ENCODE data around the gene BICDL2. TPM values are rescaled to one million over a fixed set of nuclear protein-coding genes. Genes with fewer than 3 reads are reported as not detected.
"Not testable (repeated sequence)": the region's sequence is repeated elsewhere in the genome, so short reads cannot be mapped to it uniquely, and the experiment has no call there.

BICDL2 gene
- total and polyA plus RNA-seq, 9 of the 15 experiments (the other 6 are each of a cell fraction or from before 2014, with no cell fraction given): 0.09 to 0.28 (median 0.09) TPM; not detected in 6

DNA sequence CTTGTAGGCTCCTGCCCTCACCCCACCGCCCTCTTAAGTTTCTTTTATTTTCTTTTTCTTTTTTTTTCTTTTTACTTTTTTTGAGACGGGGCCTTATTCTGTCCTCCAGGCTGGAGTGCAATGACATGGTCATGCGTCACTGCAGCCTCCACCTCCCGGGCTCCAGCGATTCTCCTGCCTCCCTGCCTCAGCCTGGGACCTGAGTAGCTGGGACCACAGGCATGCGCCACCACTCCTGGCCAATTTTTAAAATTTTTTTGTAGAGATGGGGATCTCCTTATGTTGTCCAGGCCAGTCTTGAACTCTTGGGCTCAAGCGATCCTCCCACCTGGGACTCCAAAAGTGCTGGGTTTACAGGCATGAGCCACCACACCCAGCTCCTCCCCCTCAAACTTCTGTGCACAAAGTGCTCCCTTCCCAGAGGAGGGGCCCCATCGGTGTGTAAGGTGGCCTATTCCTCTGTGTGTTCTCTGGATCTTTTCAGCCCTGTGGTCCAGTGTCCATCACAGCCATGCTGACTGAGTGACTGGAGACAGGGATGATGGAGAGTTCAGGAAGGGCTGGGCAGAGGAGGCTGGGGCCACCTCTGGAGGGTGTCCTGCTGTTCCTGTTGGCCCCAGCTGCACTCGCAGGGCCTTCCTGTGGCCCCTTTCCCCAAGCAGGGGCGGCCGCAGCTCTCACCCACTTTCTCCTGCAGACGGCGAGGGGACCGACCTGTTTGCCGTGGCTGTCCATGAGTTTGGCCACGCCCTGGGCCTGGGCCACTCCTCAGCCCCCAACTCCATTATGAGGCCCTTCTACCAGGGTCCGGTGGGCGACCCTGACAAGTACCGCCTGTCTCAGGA is 19.8 kb upstream of the BICDL2 start:
- no TSS peak for BruUV-seq (replicated peaks)
- CTCF ChIA-PET (ENCODE audit: low intra/inter-chr PET ratio): no interaction called here
- Histone ChIP-seq H3K79me2 (ENCODE audit: control insufficient read depth, insufficient read depth, low read length) (peaks cover 2% of the 10 kb centered on the region; the same call in 2 of the 3 replicates), H3K4me3 (no peak overlapping the region), H3K9me3 (replicated peaks; ENCODE audit: control insufficient read depth, insufficient read depth, low read depth, low read length) (no peaks in the 10 kb centered on the region), H3K36me3 (ENCODE audit: control insufficient read depth, insufficient read depth, low read length) (no peaks in the 10 kb centered on the region), H4K20me1 (replicated peaks; ENCODE audit: control insufficient read depth, insufficient read depth, low read length) (0 out of 2 replicates have a peak, but pooled peaks cover 3% of the 10 kb centered on the region), H3K9ac (ENCODE audit: insufficient read depth in 1 of 2, low read depth in 2 of 2, low read length in 2 of 2) (no peak overlapping the region), H2AFZ (ENCODE audit: low read depth, low read length) (no peak overlapping the region), H3K27me3 (ENCODE audit: control insufficient read depth in 2 of 2, insufficient read depth in 2 of 2, low read length in 2 of 2) (peaks cover 0 to 1% of the 10 kb centered on the region in 2 experiments; a peak in 1 of 5 replicates), H3K4me2 (ENCODE audit: insufficient read depth, low read length) (no peak overlapping the region), H3K27ac (ENCODE audit: extremely low read depth, low read depth, low read length) (no peak overlapping the region), H3K9me1 (ENCODE audit: control insufficient read depth, insufficient read depth, low read length) (peaks cover 4% of the 10 kb centered on the region), H3K4me1 (replicated peaks in 1 of 2; ENCODE audit: control insufficient read depth in 2 of 2, insufficient read depth in 2 of 2, low read length in 2 of 2) (peaks cover 8 to 38% of the 10 kb centered on the region in 2 experiments)
- DNase-seq (ENCODE audit: extremely low read depth in 1 of 4, low spot score in 3 of 4): peak in 1 of 4 experiments; percentile 37
- ATAC-seq: no peak
- FAIRE-seq: no peak
- 54% methylated on average over 18 of the region's 19 CpGs for WGBS (ENCODE audit: insufficient coverage, low coverage, missing lambda C conversion rate)
- intact Hi-C loops (cut with micrococcal nuclease) (loop anchor here (5.0 to 10.0 kb wide), 2 partner anchors 46 to 118 kb away; no protein-coding TSS in a partner anchor), in situ Hi-C loops (cut with MboI) (no loop called here)
- POLR2A ChIA-PET: interaction anchor here (0.8 to 1.0 kb wide), 3 partner anchors 8 to 181 kb away, joined by 3 to 5 read pairs (median 4); no protein-coding TSS in a partner anchor
- TF ChIP-seq POLR2G (IDR thresholded peaks at IDR 0.05; ENCODE audit: low read depth, low read length) (peak; percentile 27; the same call in 1 of the 2 replicates), FOXA1 (IDR thresholded peaks at IDR 0.05; ENCODE audit: borderline replicate concordance) (no peak), CSDE1 (IDR thresholded peaks at IDR 0.05) (no peak), ZNF263 (CRISPR knock-in tag; IDR thresholded peaks at IDR 0.05; ENCODE audit: borderline replicate concordance) (peak; percentile 55; the same call in 1 of the 2 replicates), CTBP1 (IDR thresholded peaks at IDR 0.05; ENCODE audit: borderline replicate concordance) (peak; percentile 21; the same call in 1 of the 2 replicates)
- TF ChIP-seq, protein P1, sequence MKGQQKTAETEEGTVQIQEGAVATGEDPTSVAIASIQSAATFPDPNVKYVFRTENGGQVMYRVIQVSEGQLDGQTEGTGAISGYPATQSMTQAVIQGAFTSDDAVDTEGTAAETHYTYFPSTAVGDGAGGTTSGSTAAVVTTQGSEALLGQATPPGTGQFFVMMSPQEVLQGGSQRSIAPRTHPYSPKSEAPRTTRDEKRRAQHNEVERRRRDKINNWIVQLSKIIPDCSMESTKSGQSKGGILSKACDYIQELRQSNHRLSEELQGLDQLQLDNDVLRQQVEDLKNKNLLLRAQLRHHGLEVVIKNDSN (CRISPR knock-in tag; IDR thresholded peaks at IDR 0.05): 0 out of 2 replicates have a peak, but pooled peaks have one; percentile 19
- TF ChIP-seq, protein P2, sequence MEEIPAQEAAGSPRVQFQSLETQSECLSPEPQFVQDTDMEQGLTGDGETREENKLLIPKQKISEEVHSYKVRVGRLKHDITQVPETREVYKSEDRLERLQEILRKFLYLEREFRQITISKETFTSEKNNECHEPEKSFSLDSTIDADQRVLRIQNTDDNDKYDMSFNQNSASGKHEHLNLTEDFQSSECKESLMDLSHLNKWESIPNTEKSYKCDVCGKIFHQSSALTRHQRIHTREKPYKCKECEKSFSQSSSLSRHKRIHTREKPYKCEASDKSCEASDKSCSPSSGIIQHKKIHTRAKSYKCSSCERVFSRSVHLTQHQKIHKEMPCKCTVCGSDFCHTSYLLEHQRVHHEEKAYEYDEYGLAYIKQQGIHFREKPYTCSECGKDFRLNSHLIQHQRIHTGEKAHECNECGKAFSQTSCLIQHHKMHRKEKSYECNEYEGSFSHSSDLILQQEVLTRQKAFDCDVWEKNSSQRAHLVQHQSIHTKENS (CRISPR knock-in tag; IDR thresholded peaks at IDR 0.05): no peak
- TF ChIP-seq, protein P3, sequence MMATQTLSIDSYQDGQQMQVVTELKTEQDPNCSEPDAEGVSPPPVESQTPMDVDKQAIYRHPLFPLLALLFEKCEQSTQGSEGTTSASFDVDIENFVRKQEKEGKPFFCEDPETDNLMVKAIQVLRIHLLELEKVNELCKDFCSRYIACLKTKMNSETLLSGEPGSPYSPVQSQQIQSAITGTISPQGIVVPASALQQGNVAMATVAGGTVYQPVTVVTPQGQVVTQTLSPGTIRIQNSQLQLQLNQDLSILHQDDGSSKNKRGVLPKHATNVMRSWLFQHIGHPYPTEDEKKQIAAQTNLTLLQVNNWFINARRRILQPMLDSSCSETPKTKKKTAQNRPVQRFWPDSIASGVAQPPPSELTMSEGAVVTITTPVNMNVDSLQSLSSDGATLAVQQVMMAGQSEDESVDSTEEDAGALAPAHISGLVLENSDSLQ (IDR thresholded peaks at IDR 0.05): peak; percentile 17; the same call in 1 of the 2 replicates

DNA sequence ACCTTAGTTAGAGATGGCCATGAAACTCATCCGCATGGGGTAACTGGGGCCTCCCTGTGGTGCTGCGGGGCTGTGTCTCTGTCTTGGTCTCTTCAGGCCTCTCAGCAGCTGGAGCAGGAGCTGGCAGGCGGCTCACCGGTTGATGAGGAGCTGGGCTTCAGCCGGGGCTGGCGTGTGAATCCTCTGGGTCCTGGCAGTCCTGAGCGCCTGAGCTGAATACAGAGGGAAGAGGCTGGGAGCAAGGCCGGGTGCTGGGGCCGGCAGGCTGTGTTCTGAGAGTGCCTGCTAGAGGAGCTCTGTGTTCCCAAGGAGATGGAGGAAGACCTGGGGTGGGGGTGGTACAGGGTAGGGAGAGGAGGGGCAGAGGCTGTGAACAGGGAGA is 19.0 kb upstream of the BICDL2 start:
- H3K4me1 ChIP-seq (replicated peaks in 1 of 2; ENCODE audit: control insufficient read depth in 2 of 2, insufficient read depth in 2 of 2, low read length in 2 of 2): peaks cover 8 to 38% of the 10 kb centered on the region in 2 experiments
- H3K4me3 ChIP-seq; H3K36me3 ChIP-seq (ENCODE audit: control insufficient read depth, insufficient read depth, low read length); H3K79me2 ChIP-seq (ENCODE audit: control insufficient read depth, insufficient read depth, low read length); in situ Hi-C loops (cut with MboI); H3K9me3 ChIP-seq (replicated peaks; ENCODE audit: control insufficient read depth, insufficient read depth, low read depth, low read length); H4K20me1 ChIP-seq (replicated peaks; ENCODE audit: control insufficient read depth, insufficient read depth, low read length); H3K27ac ChIP-seq (ENCODE audit: extremely low read depth, low read depth, low read length); DNase-seq (ENCODE audit: extremely low read depth in 1 of 4, low spot score in 3 of 4); H3K4me2 ChIP-seq (ENCODE audit: insufficient read depth, low read length); H2AFZ ChIP-seq (ENCODE audit: low read depth, low read length); BruUV-seq (replicated peaks); H3K9me1 ChIP-seq (ENCODE audit: control insufficient read depth, insufficient read depth, low read length); FAIRE-seq; H3K27me3 ChIP-seq (ENCODE audit: control insufficient read depth in 2 of 2, insufficient read depth in 2 of 2, low read length in 2 of 2); ATAC-seq; H3K9ac ChIP-seq (ENCODE audit: insufficient read depth in 1 of 2, low read depth in 2 of 2, low read length in 2 of 2): not testable (repeated sequence)
- POLR2A ChIA-PET: interaction anchor here (0.8 to 0.9 kb wide), 3 partner anchors 27 to 182 kb away, joined by 3 to 4 read pairs (median 3); no protein-coding TSS in a partner anchor
- WGBS (ENCODE audit: insufficient coverage, low coverage, missing lambda C conversion rate): 54% methylated on average over 9 of the region's 9 CpGs
- CTCF ChIA-PET (ENCODE audit: low intra/inter-chr PET ratio): interaction anchor here (0.6 kb wide), 1 partner anchor 76 kb away, joined by 3 read pairs; no protein-coding TSS in a partner anchor
- intact Hi-C loops (cut with micrococcal nuclease): loop anchor here (5.0 to 10.0 kb wide), 2 partner anchors 47 to 119 kb away; no protein-coding TSS in a partner anchor

All from K562 (cell line).